Natural killer cell treated with Interleukin-12 subunit alpha and Interleukin-12 subunit beta and Interleukin-15 and Interleukin-18, amount 100 ng/mL, for 72 hours (primary cell): Measurements from ENCODE around the gene C1QTNF1. TPM values are rescaled to one million over a fixed set of nuclear protein-coding genes. Genes with fewer than 3 reads are reported as not detected.

Source experiments
- ATAC-seq, 2 donors: fragments of 150-1000 bp; cut with Tn5 transposase in 1 of 2; sonication (Bioruptor Pico), chemical (Tn5 transposase) in 1 of 2; 2 replicates each; pipeline ENCODE4 v1.10.0; 2021
- DNase-seq: peaks from one replicate; pipeline ENCODE4 v3.0.0; 2022; ENCODE audit warnings: low spot score
- H3K27ac Mint-ChIP-seq, 2 donors: 1 replicate in 1 of 2; 2 replicates in 1 of 2; pipeline ENCODE4 v1.8.0; 2022; ENCODE audit warnings: mixed read lengths in 2 of 2, mild to moderate bottlenecking in 1 of 2, moderate library complexity in 1 of 2
- H3K27me3 Mint-ChIP-seq, 2 donors: 1 replicate in 1 of 2; 2 replicates in 1 of 2; pipeline ENCODE4 v1.8.0; 2022; ENCODE audit warnings: mixed read lengths in 2 of 2
- H3K36me3 Mint-ChIP-seq: one replicate; pipeline ENCODE4 v1.8.0; 2022; ENCODE audit warnings: mixed read lengths
- H3K4me1 Mint-ChIP-seq, 2 donors: 1 replicate in 1 of 2; 2 replicates in 1 of 2; pipeline ENCODE4 v1.8.0; 2022; ENCODE audit warnings: low read depth in 2 of 2, mixed read lengths in 2 of 2, mild to moderate bottlenecking in 1 of 2
- H3K4me3 Mint-ChIP-seq: one replicate; pipeline ENCODE4 v1.8.0; 2022; ENCODE audit warnings: mixed read lengths
- H3K9me3 Mint-ChIP-seq: 2 replicates; pipeline ENCODE4 v1.8.0; 2022; ENCODE audit warnings: mixed read lengths
- total RNA-seq, 2 donors: library from RNA; stranded (reverse); gene quantifications; one replicate each; pipeline ENCODE4 v1.2.3, GENCODE V29; 2022

Gene C1QTNF1
- total RNA-seq, 2 donors from 2014 or later: not detected

- no peak overlapping the region for H3K27ac Mint-ChIP-seq
- H3K4me3 Mint-ChIP-seq: no peak overlapping the region
- H3K4me1 Mint-ChIP-seq: peaks cover 11 to 16% of the 10 kb centered on the region in 2 donors
- DNase-seq (no peak), ATAC-seq (no peak)
- no peaks in the 10 kb centered on the region for H3K9me3 Mint-ChIP-seq
- no peaks in the 10 kb centered on the region for H3K27me3 Mint-ChIP-seq
- peaks cover 10% of the 10 kb centered on the region for H3K36me3 Mint-ChIP-seq
Observed at GRCh38 chr17:79078476-79079190, 54.7 kb downstream of the C1QTNF1 start.

DNA sequence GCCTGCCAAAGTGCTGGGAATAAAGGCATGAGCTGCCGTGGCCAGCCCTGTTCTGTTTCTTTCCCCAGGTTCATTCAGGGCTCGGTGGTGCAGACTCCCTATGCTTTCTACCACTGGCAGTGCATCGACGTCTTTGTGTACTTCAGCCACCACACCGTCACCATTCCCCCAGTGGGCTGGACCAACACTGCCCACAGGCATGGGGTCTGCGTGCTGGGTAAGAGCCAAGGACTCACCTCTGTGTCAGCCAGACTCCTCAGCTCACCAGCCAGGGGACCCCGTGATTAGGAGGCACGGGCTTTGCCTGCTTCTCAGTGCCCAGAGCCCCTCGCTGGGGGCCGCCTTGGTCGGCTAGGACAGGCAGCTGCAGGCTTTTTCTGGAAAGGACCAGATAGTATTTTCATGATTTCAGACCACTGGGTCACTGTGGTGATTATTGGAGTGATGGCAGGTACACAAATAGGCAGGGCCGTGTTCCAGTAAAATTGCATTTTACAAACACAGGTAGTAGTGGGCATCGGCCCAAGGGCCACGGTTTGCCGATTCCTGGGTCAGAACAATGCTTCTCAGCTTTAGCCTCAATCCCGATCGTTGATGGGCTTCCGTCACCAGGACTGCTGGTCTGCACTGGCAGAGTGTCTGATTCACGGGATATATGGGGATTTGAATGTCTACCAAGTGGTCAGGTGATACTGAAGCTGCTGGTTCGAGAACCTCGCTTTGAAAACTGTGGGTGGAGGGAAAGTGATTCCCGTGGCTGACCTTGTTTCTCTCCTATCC is 55.6 kb downstream of the C1QTNF1 start:
- Mint-ChIP-seq H3K27ac (no peak overlapping the region), H3K9me3 (no peaks in the 10 kb centered on the region), H3K36me3 (peaks cover 10% of the 10 kb centered on the region), H3K4me1 (peaks cover 11 to 13% of the 10 kb centered on the region in 2 donors), H3K4me3 (no peak overlapping the region), H3K27me3 (no peaks in the 10 kb centered on the region)
- ATAC-seq (no peak), DNase-seq (no peak)

DNA sequence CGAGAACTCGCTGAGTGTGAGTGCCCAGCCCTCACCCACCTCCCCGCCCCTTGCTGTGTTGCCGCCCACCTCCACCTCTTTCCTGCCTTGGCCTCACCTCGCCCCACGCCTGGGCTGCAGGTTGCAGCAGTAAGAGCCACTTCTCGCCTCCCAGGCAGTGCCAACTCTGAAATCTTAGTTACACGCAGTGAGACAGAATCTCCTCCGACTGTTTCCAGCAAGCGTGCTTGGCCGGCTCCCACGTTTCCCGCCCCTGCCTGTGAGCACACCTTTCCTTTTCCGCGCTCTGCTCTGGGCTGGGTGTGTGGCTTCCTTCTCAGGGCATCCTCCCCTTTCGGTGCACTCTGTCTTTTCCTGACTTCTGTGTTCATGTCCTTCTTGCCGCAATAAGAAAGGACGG is 56.4 kb downstream of the C1QTNF1 start:
- Mint-ChIP-seq H3K4me1 (peaks cover 8 to 11% of the 10 kb centered on the region in 2 donors), H3K4me3 (no peak overlapping the region), H3K9me3 (no peaks in the 10 kb centered on the region), H3K36me3 (peaks cover 10% of the 10 kb centered on the region), H3K27ac (no peak overlapping the region), H3K27me3 (no peaks in the 10 kb centered on the region)
- ATAC-seq: no peak
- no peak for DNase-seq

- Mint-ChIP-seq H3K27ac (no peak overlapping the region), H3K4me3 (no peak overlapping the region), H3K4me1 (peaks cover 4 to 7% of the 10 kb centered on the region in 2 donors), H3K27me3 (no peaks in the 10 kb centered on the region), H3K9me3 (no peaks in the 10 kb centered on the region), H3K36me3 (peaks cover 10% of the 10 kb centered on the region)
- no peak for DNase-seq
- no peak for ATAC-seq
Observed at GRCh38 chr17:79080761-79081290, 56.9 kb downstream of the C1QTNF1 start.

- H3K27ac Mint-ChIP-seq: no peak overlapping the region
- H3K4me3 Mint-ChIP-seq: no peak overlapping the region
- ATAC-seq (no peak), DNase-seq (no peak)
- H3K36me3 Mint-ChIP-seq: peaks cover 10% of the 10 kb centered on the region
- peaks cover 0 to 5% of the 10 kb centered on the region in 2 donors for H3K4me1 Mint-ChIP-seq
- H3K9me3 Mint-ChIP-seq: no peaks in the 10 kb centered on the region
- no peaks in the 10 kb centered on the region for H3K27me3 Mint-ChIP-seq
Observed at GRCh38 chr17:79081571-79082276, 57.8 kb downstream of the C1QTNF1 start.

GRCh38 chr17:79082311-79083190 is 58.6 kb downstream of the C1QTNF1 start:
- H3K27me3 Mint-ChIP-seq: no peaks in the 10 kb centered on the region
- no peak overlapping the region for H3K4me3 Mint-ChIP-seq
- peaks cover 0 to 3% of the 10 kb centered on the region in 2 donors for H3K4me1 Mint-ChIP-seq
- no peaks in the 10 kb centered on the region for H3K9me3 Mint-ChIP-seq
- ATAC-seq (no peak), DNase-seq (no peak)
- H3K36me3 Mint-ChIP-seq: peaks cover 10% of the 10 kb centered on the region
- H3K27ac Mint-ChIP-seq: no peak overlapping the region

- Mint-ChIP-seq H3K4me1 (peaks cover 0 to 3% of the 10 kb centered on the region in 2 donors), H3K27me3 (no peaks in the 10 kb centered on the region), H3K36me3 (peaks cover 10% of the 10 kb centered on the region), H3K9me3 (no peaks in the 10 kb centered on the region), H3K4me3 (no peak overlapping the region), H3K27ac (no peak overlapping the region)
- DNase-seq (no peak), ATAC-seq (no peak)
Observed at GRCh38 chr17:79083191-79083971, 59.4 kb downstream of the C1QTNF1 start.

- ATAC-seq: no peak
- no peaks in the 10 kb centered on the region for H3K27me3 Mint-ChIP-seq
- no peak overlapping the region for H3K27ac Mint-ChIP-seq
- H3K4me1 Mint-ChIP-seq: peaks cover 0 to 3% of the 10 kb centered on the region in 2 donors
- DNase-seq: no peak
- H3K9me3 Mint-ChIP-seq: no peaks in the 10 kb centered on the region
- no peak overlapping the region for H3K4me3 Mint-ChIP-seq
- H3K36me3 Mint-ChIP-seq: peaks cover 10% of the 10 kb centered on the region
Observed at GRCh38 chr17:79084291-79085153, 60.6 kb downstream of the C1QTNF1 start.

DNA sequence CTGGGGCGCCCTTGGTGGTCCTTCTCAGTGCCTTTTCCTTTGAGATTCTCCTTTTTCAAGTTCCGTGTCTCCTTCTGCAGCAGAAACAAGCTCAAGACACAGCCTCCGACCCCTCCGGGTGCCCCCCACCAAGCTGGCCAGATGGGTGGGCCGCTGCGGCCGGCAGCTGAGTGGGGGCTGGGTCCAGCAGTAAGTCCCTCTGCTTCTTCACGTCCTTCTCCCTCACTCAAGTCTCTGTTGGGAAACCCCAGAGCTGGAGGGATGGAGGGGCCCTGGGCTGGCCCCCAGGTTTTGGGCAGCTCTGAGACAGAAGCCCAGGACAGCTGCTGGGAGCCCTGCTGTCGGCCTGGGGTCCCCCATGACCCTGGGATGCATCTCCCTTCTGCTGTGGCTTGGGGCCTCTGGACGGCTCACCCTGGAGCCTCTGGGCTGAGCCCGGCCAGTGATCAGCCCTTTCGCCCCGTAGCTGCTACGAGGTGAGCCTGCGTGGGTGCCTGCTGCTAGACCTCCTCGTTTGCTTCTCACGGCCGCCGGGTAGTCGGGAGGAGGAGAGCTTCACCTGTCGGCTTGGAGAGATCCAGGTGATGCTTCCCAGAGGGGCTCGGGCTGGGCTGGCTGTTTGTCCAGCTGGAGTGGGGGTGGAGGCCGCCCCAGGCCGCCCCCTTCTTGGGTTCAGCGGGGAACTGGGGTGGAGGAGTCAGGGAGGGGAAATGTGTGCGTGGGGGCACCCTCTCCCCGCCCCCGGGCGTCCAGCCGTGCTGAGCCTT is 61.4 kb downstream of the C1QTNF1 start:
- H3K27ac Mint-ChIP-seq: no peak overlapping the region
- H3K36me3 Mint-ChIP-seq: peaks cover 10% of the 10 kb centered on the region
- peaks cover 0 to 2% of the 10 kb centered on the region in 2 donors for H3K4me1 Mint-ChIP-seq
- H3K27me3 Mint-ChIP-seq: no peaks in the 10 kb centered on the region
- no peak for DNase-seq
- H3K4me3 Mint-ChIP-seq: no peak overlapping the region
- H3K9me3 Mint-ChIP-seq: no peaks in the 10 kb centered on the region
- ATAC-seq: no peak

DNA sequence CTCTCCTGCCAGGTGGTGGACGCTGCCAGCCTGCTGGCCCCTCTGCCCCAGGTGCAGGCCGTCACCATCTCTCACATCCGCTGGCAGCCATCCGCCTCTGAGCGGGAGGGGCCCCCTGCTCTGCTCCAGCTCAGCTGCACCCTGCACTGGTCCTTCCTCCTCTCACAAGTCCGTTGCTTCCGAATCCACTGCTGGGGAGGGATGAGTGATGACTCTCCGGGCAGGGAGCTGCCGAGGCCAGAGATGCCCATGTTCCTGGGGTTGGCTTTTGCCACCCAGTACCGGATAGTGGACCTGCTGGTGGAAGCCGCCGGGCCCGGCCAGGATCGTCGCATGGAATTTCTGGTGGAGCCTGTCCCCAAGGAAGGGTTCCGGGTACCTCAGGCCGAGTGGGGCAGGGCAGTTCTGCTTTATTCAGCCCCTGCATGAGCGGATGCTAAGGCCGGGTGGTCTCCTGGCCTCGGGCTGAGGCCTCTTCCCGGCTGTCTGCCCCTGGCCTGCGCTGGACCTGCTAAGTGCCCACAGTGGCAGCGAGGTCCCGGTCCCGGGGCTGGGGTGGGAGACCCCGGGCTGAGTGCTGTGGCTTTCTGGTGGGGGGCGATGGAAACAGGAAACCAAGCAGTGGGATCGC is 62.1 kb downstream of the C1QTNF1 start:
- Mint-ChIP-seq H3K27me3 (no peaks in the 10 kb centered on the region), H3K4me3 (no peak overlapping the region), H3K4me1 (no peaks in the 10 kb centered on the region), H3K27ac (no peak overlapping the region), H3K36me3 (peaks cover 5% of the 10 kb centered on the region), H3K9me3 (no peaks in the 10 kb centered on the region)
- DNase-seq (no peak), ATAC-seq (no peak)
